GM13977 (cell line): ENCODE results near the gene SMC4.

Experiments used
- DNase-seq: peaks from one replicate; pipeline ENCODE4 v3.0.0; 2012; ENCODE audit warnings: low spot score
- in situ Hi-C: fragments of 300-500 bp; cut with MboI; formaldehyde crosslinking; loops from one replicate; pipeline ENCODE4 v1.12.0; 2022; ENCODE audit warnings: low sequenced_read_pairs, low pct_unique_long_range_greater_than_20kb, mixed read lengths, inconsistent platforms; ENCODE audit not compliant: unreplicated experiment
- TF ChIP-seq, protein P1 (sequence below): IDR thresholded peaks from 2 replicates; pipeline ENCODE4 v1.5.1; 2012; ENCODE audit warnings: mild to moderate bottlenecking, control low read depth; ENCODE audit not compliant: insufficient read depth; ENCODE audit errors: extremely low read depth, missing control alignments

The SMC4 gene

DNA sequence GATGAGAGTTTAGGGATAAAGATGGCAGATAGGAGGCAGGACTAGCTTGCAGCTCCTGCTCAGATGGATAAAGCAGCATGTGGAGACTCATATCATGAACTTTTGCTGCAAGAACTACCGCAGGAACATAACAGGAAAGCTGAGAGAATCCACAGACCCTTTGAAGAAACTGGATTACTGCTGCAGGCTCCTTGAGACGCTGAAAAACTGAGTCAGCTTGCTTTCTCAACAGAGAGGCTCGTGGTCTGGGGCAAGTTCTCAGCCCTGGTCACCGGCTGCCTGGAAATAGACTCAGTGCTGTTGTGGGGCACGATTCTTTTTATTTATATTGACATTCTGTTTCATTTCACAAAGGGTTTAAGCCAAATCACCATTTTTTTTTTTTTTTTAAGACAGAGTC is 78.9 kb downstream of the SMC4 start:
- TF ChIP-seq, protein P1, sequence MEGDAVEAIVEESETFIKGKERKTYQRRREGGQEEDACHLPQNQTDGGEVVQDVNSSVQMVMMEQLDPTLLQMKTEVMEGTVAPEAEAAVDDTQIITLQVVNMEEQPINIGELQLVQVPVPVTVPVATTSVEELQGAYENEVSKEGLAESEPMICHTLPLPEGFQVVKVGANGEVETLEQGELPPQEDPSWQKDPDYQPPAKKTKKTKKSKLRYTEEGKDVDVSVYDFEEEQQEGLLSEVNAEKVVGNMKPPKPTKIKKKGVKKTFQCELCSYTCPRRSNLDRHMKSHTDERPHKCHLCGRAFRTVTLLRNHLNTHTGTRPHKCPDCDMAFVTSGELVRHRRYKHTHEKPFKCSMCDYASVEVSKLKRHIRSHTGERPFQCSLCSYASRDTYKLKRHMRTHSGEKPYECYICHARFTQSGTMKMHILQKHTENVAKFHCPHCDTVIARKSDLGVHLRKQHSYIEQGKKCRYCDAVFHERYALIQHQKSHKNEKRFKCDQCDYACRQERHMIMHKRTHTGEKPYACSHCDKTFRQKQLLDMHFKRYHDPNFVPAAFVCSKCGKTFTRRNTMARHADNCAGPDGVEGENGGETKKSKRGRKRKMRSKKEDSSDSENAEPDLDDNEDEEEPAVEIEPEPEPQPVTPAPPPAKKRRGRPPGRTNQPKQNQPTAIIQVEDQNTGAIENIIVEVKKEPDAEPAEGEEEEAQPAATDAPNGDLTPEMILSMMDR: no peak
- DNase-seq: no peak
- in situ Hi-C loops: no loop called here

DNA sequence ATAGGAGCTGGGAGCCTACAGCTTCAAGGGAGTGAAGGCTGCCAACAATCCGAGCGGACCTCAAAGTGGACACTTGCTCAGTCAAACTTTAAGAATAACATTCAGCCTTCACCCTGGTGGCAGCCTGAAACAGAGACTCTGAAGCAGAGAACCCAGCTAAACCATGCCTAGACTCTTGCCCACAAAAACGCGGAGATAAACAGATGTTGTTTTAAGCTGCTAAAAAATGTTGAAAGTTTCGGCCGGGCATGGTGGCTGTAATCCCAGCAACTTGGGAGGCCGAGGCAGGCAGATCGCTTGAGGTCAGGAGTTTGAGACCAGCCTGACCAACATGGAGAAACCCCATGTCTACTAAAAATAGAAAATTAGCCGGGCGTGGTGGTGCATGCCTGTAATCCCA is 79.9 kb downstream of the SMC4 start:
- TF ChIP-seq, protein P1: no peak
- DNase-seq: no peak
- in situ Hi-C loops: no loop called here

DNA sequence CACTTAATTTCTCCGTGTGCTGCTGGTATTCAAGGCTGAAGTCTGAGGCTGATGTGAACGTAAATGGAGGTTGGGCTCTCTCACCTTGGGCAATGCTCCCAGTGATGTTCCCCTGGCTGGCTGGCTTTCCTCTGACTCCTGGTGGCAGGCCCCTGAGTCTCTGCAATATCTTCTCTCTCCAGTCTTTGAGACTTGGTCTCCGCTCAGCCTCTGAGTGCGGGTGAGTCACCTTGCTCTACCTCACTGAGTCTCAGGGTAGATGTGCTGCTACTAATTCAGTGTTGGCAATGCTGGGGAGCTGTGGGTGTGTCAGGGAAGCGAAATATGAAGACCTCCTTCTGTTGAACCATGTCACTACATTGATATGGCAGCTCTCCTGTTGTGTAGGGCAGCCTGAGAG is 81.5 kb downstream of the SMC4 start:
- DNase-seq: no peak
- in situ Hi-C loops: no loop called here
- TF ChIP-seq, protein P1: no peak

DNA sequence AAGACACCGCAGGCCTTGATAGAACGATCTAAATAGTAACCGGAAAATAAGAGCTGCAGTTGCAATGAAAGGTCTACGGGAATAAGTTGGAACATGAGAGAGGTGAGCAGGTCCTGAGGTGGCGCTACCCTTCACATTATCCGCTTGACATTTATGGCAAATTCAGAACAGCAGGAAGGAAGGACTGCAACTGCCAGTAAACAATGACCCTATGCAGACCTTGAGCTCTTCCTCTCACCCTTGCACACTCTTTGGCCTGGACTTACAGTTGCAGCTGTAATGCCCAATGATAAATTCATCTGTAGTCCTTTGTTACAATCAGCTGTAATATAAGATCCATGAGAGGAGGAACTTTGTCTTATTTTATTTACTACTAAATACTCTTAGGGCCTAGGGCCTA is 82.4 kb downstream of the SMC4 start:
- in situ Hi-C loops: no loop called here

DNA sequence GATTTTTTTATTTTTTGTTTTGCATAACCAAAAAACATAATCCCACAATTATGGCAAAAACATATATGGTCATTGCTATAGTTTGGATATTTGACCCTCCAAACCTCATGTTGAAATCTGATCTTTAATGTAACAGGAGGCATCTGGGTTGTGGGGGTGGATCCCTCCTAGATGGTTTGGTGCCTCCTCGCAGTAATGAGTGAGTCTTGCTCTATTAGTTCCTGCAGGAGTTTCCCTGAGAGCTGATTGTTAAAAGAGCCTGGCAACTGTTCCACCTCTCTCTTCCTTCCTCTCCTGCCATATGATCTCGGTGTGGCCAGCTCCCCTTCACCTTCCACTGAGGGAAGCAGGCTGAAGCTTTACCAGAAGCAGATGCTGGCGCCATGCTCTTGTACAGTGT is 83.3 kb downstream of the SMC4 start:
- TF ChIP-seq, protein P1: no peak
- in situ Hi-C loops: no loop called here
- no peak for DNase-seq

More for the DNA sequence above, 82.4 kb downstream of the SMC4 start:
- TF ChIP-seq, protein P1: no peak
- DNase-seq: no peak
